Measurements from ENCODE around the gene CPEB1.
"Not testable (repeated sequence)": the region's sequence is repeated elsewhere in the genome, so short reads cannot be mapped to it uniquely, and the experiment has no call there.

CPEB1 gene

DNA sequence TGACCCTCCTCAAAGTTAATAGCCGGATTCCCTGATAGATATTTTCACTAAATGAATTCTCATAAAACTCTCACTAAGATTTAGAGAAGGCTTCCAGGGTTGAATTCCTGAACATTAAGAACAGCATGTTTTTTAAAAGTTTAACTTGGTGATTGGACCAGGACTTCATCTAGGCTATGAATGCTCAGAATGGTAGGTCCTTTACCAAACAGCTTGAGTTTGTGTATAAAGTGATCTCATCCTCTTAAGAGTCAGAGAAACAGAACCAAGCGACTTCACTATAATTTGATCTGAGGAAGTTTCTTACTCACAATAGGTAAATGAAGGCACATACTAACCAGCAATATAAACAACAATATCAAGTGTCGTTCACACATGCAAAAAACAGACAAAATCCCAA lies 143.1 kb downstream of the CPEB1 start:
- DNase-seq = not testable (repeated sequence)

DNA sequence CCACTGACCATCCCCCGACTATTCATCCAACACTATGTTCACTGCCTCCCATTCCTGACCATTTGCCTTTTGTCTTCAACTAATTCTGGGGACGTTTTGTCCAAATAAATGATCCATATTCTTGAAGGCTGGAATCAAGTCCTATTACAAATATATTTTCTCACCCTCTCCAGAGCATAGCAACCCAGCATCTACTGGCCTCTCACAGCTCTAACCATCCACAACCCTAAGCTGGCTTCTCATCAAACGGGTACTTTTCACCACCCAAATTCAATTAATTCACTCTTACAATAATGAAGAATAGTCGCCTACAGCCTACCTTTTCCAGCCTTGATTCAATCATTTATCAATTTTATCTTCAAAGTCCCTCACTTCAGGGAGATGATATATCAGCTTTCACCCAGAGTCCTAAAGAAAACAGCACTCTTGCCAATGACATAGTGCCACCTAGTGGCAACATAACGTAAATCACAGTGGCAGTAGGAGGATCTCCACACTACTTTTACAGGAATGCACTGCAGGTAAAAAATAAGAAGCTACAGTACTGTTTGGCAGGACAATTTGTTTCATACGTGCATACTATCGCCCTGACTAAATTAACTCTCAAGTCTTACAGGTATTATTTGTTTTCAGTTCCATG lies 144.3 kb downstream of the CPEB1 start:
- not testable (repeated sequence) for DNase-seq

GRCh38 chr15:82500772-82501171 lies 146.4 kb downstream of the CPEB1 start:
- not testable (repeated sequence) for DNase-seq

- DNase-seq = not testable (repeated sequence)
Observed at GRCh38 chr15:82497978-82498377, 149.2 kb downstream of the CPEB1 start.
